Measurements from ENCODE around the gene ATP13A4.

ATP13A4 gene

GRCh38 chr3:193554811-193555210, at the start of gene ATP13A4:
TSS of gene ATP13A4 (minus strand) at chr3:193554895. CDS start at chr3:193554799, 96 bp downstream.
- DNase-seq (ENCODE audit: low read depth), result no peak

- DNase-seq (ENCODE audit: low read depth), result no peak
These were observed 44.7 kb upstream of the ATP13A4 start for GRCh38 chr3:193599393-193599792.

- no peak for DNase-seq (ENCODE audit: low read depth)
These were observed 43.5 kb upstream of the ATP13A4 start for GRCh38 chr3:193598202-193598601.

GRCh38 chr3:193595939-193596487, 41.3 kb upstream of the ATP13A4 start:
- DNase-seq (ENCODE audit: low read depth), result no peak

GRCh38 chr3:193594946-193595689, 40.4 kb upstream of the ATP13A4 start:
- no peak for DNase-seq (ENCODE audit: low read depth)

- DNase-seq (ENCODE audit: low read depth), result no peak
These were observed 39.0 kb upstream of the ATP13A4 start for GRCh38 chr3:193593668-193594030.

GRCh38 chr3:193592841-193593667, 38.4 kb upstream of the ATP13A4 start, which contains the start of gene OPA1:
TSS of gene OPA1 (plus strand) at chr3:193593208. CDS start at chr3:193593378, 170 bp downstream.
- peak; percentile 80 for DNase-seq (ENCODE audit: low read depth)

GRCh38 chr3:193590088-193590856, 35.6 kb upstream of the ATP13A4 start:
- no peak for DNase-seq (ENCODE audit: low read depth)

GRCh38 chr3:193589616-193590015, 34.9 kb upstream of the ATP13A4 start:
- no peak for DNase-seq (ENCODE audit: low read depth)

GRCh38 chr3:193589129-193589528, 34.4 kb upstream of the ATP13A4 start:
- DNase-seq (ENCODE audit: low read depth), result no peak

- no peak for DNase-seq (ENCODE audit: low read depth)
These were observed 31.8 kb upstream of the ATP13A4 start for GRCh38 chr3:193586526-193586925.

- no peak for DNase-seq (ENCODE audit: low read depth)
These were observed 30.8 kb upstream of the ATP13A4 start for GRCh38 chr3:193585530-193585929.

GRCh38 chr3:193574488-193575070, 19.9 kb upstream of the ATP13A4 start:
- no peak for DNase-seq (ENCODE audit: low read depth)

- DNase-seq (ENCODE audit: low read depth), result no peak
These were observed 18.9 kb upstream of the ATP13A4 start for GRCh38 chr3:193573403-193574191.

GRCh38 chr3:193572426-193572908, 17.8 kb upstream of the ATP13A4 start:
- DNase-seq (ENCODE audit: low read depth), result peak; percentile 24

- no peak for DNase-seq (ENCODE audit: low read depth)
These were observed 14.4 kb upstream of the ATP13A4 start for GRCh38 chr3:193569119-193569518.

GRCh38 chr3:193564012-193564411, 9.3 kb upstream of the ATP13A4 start:
- no peak for DNase-seq (ENCODE audit: low read depth)

GRCh38 chr3:193563426-193563825, 8.7 kb upstream of the ATP13A4 start:
- no peak for DNase-seq (ENCODE audit: low read depth)

GRCh38 chr3:193560870-193561269, 6.2 kb upstream of the ATP13A4 start:
- no peak for DNase-seq (ENCODE audit: low read depth)

- DNase-seq (ENCODE audit: low read depth), result no peak
These were observed 5.4 kb upstream of the ATP13A4 start for GRCh38 chr3:193560091-193560490.

- no peak for DNase-seq (ENCODE audit: low read depth)
These were observed 4.4 kb upstream of the ATP13A4 start for GRCh38 chr3:193559100-193559499.
